Neural progenitor cell (in vitro differentiated cells): Measurements from ENCODE around the gene PAX5. TPM values are rescaled to one million over a fixed set of nuclear protein-coding genes. Genes with fewer than 3 reads are reported as not detected.

Experiments
- DNase-seq: peaks from one replicate; pipeline ENCODE4 v3.0.0-alpha.2; 2016; ENCODE audit warnings: low spot score
- H2AFZ ChIP-seq: fragments of 200-600 bp; sonication (generic); replicated peaks from 2 replicates; pipeline ENCODE4 v1.6.1; 2016; ENCODE audit warnings: antibody characterized with exemption
- H3F3A ChIP-seq: fragments of 200-600 bp; sonication (generic); 2 replicates; pipeline ENCODE4 v1.6.1; 2016; ENCODE audit warnings: antibody characterized with exemption, low read depth
- H3K27ac ChIP-seq: fragments of 200-600 bp; sonication (generic); 2 replicates; pipeline ENCODE4 v1.5.1; 2016; ENCODE audit warnings: mild to moderate bottlenecking
- H3K27me3 ChIP-seq: fragments of 200-600 bp; sonication (generic); 2 replicates; pipeline ENCODE4 v1.6.1; 2016; ENCODE audit warnings: mild to moderate bottlenecking, moderate library complexity
- H3K36me3 ChIP-seq: fragments of 200-600 bp; sonication (generic); 2 replicates; pipeline ENCODE4 v1.5.1; 2016
- H3K4me1 ChIP-seq: fragments of 200-600 bp; sonication (generic); 2 replicates; pipeline ENCODE4 v1.6.1; 2016; ENCODE audit warnings: mixed run types
- H3K4me2 ChIP-seq: fragments of 200-600 bp; sonication (generic); 2 replicates; pipeline ENCODE4 v1.6.1; 2016
- H3K4me3 ChIP-seq: fragments of 200-600 bp; sonication (generic); 2 replicates; pipeline ENCODE4 v1.5.1; 2016
- H3K79me2 ChIP-seq: fragments of 200-600 bp; sonication (generic); 2 replicates; pipeline ENCODE4 v1.6.1; 2016; ENCODE audit warnings: low read depth
- H3K9ac ChIP-seq: fragments of 200-600 bp; sonication (generic); 2 replicates; pipeline ENCODE4 v1.6.1; 2016
- H3K9me3 ChIP-seq: fragments of 200-600 bp; sonication (generic); 2 replicates; pipeline ENCODE4 v1.5.1; 2016; ENCODE audit warnings: low read depth
- H4K20me1 ChIP-seq: fragments of 200-600 bp; sonication (generic); 2 replicates; pipeline ENCODE4 v1.6.1; 2016; ENCODE audit warnings: low read depth
- H3K27ac Mint-ChIP-seq: 3 replicates; pipeline ENCODE4 v1.8.0; 2021; ENCODE audit warnings: mixed read lengths
- H3K27me3 Mint-ChIP-seq: 2 replicates; pipeline ENCODE4 v1.8.0; 2022; ENCODE audit warnings: low read depth, mild to moderate bottlenecking, inconsistent platforms, moderate library complexity, mixed read lengths; ENCODE audit not compliant: insufficient read depth
- H3K36me3 Mint-ChIP-seq: 3 replicates; pipeline ENCODE4 v1.8.0; 2021; ENCODE audit warnings: mixed read lengths
- H3K4me1 Mint-ChIP-seq: 3 replicates; pipeline ENCODE4 v1.8.0; 2021; ENCODE audit warnings: mixed read lengths
- H3K4me3 Mint-ChIP-seq: 3 replicates; pipeline ENCODE4 v1.8.0; 2021; ENCODE audit warnings: mild to moderate bottlenecking, moderate library complexity, mixed read lengths
- H3K9me3 Mint-ChIP-seq: 3 replicates; pipeline ENCODE4 v1.8.0; 2020; ENCODE audit warnings: mixed read lengths
- CTCF ChIP-seq: fragments of 200-600 bp; sonication (generic); IDR thresholded peaks from 2 replicates; pipeline ENCODE4 v1.5.1; 2017; ENCODE audit warnings: antibody characterized with exemption, mild to moderate bottlenecking
- EZH2 ChIP-seq: fragments of 200-600 bp; sonication (generic); IDR thresholded peaks from 2 replicates; pipeline ENCODE4 v1.6.1; 2017; ENCODE audit warnings: antibody characterized with exemption, mild to moderate bottlenecking, moderate library complexity
- EZH2phosphoT487 ChIP-seq: fragments of 200-600 bp; sonication (generic); IDR thresholded peaks from 2 replicates; pipeline ENCODE4 v1.6.1; 2017; ENCODE audit warnings: antibody characterized with exemption
- total RNA-seq: library from RNA; depleted of rRNA; stranded (reverse); fragments of >200 nt; gene quantifications from 2 replicates; pipeline ENCODE4 v1.2.3, GENCODE V29; 2015; ENCODE audit warnings: low replicate concordance

Gene PAX5
- total RNA-seq, 1 donor from 2014 or later = not detected

DNA sequence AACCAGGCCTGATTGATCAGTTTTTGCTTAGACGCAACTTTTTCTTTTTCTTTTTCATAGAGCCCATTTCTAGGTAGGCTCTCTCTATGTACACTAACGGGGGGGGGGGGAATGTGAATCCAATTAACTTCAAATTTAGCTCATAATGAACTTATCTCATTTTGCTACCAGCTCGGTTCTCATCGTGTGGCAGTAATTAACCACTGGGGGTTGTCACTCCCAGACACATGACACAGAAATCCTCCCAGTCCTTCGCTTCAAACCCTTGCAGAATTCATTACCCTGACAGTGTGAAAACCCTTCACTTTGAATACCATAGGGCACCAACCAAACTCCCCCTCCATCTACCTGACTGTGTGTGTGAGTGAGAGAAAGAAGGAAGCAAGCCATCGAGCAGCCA lies 144.2 kb downstream of the PAX5 start:
- no peak for TF ChIP-seq CTCF
- TF ChIP-seq EZH2 = no peak
- no peak for TF ChIP-seq EZH2phosphoT487
- H2AFZ ChIP-seq = no peak overlapping the region
- H3K27me3 ChIP-seq = no peaks in the 10 kb centered on the region
- no peak overlapping the region for H3K4me3 Mint-ChIP-seq
- no peaks in the 10 kb centered on the region for H3K9me3 Mint-ChIP-seq
- no peaks in the 10 kb centered on the region for H3K36me3 Mint-ChIP-seq
- no peak overlapping the region for H3K27ac Mint-ChIP-seq
- no peak overlapping the region for H3K4me2 ChIP-seq
- no peaks in the 10 kb centered on the region for H3K4me1 Mint-ChIP-seq
- peaks cover 3% of the 10 kb centered on the region for H3K27me3 Mint-ChIP-seq
- no peaks in the 10 kb centered on the region for H4K20me1 ChIP-seq
- no peaks in the 10 kb centered on the region for H3K79me2 ChIP-seq
- no peak overlapping the region for H3K9ac ChIP-seq
- no peaks in the 10 kb centered on the region for H3K9me3 ChIP-seq
- H3K27ac ChIP-seq = no peak overlapping the region
- H3F3A ChIP-seq = peaks cover 3% of the 10 kb centered on the region
- no peak overlapping the region for H3K4me3 ChIP-seq
- no peaks in the 10 kb centered on the region for H3K36me3 ChIP-seq
- no peak for DNase-seq
- peaks cover 8% of the 10 kb centered on the region for H3K4me1 ChIP-seq

- H3K27me3 Mint-ChIP-seq = peaks cover 3% of the 10 kb centered on the region
- no peak overlapping the region for H3K4me2 ChIP-seq
Measured at GRCh38 chr9:36888551-36888950, 145.5 kb downstream of the PAX5 start.

GRCh38 chr9:36884721-36885120 lies 149.3 kb downstream of the PAX5 start:
- Histone ChIP-seq H3K4me3 (no peak overlapping the region), H3K9me3 (no peaks in the 10 kb centered on the region), H3K79me2 (no peaks in the 10 kb centered on the region), H4K20me1 (no peaks in the 10 kb centered on the region), H3K27ac (no peak overlapping the region), H3K27me3 (no peaks in the 10 kb centered on the region), H3K4me1 (peaks cover 6% of the 10 kb centered on the region), H3F3A (no peaks in the 10 kb centered on the region), H3K36me3 (no peaks in the 10 kb centered on the region), H2AFZ (no peak overlapping the region), H3K9ac (no peak overlapping the region), H3K4me2 (no peak overlapping the region)
- Mint-ChIP-seq H3K27me3 (peaks cover 6% of the 10 kb centered on the region), H3K4me3 (no peak overlapping the region), H3K27ac (no peak overlapping the region), H3K36me3 (no peaks in the 10 kb centered on the region), H3K4me1 (peaks cover 9% of the 10 kb centered on the region), H3K9me3 (no peaks in the 10 kb centered on the region)
- TF ChIP-seq EZH2 (no peak), CTCF (no peak), EZH2phosphoT487 (no peak)
- no peak for DNase-seq

More at GRCh38 chr9:36888551-36888950, 145.5 kb downstream of the PAX5 start:
- DNase-seq = no peak
- H3F3A ChIP-seq = peaks cover 3% of the 10 kb centered on the region
- no peaks in the 10 kb centered on the region for H4K20me1 ChIP-seq
- peaks cover 8% of the 10 kb centered on the region for H3K4me1 ChIP-seq
- no peak overlapping the region for H3K27ac Mint-ChIP-seq
- no peaks in the 10 kb centered on the region for H3K36me3 ChIP-seq
- H3K9me3 ChIP-seq = no peaks in the 10 kb centered on the region
- H3K4me1 Mint-ChIP-seq = no peaks in the 10 kb centered on the region
- no peak overlapping the region for H3K4me3 ChIP-seq
- no peak overlapping the region for H2AFZ ChIP-seq
- H3K9me3 Mint-ChIP-seq = no peaks in the 10 kb centered on the region
- H3K4me3 Mint-ChIP-seq = no peak overlapping the region
- no peaks in the 10 kb centered on the region for H3K27me3 ChIP-seq
- no peaks in the 10 kb centered on the region for H3K36me3 Mint-ChIP-seq
- H3K27ac ChIP-seq = no peak overlapping the region
- H3K79me2 ChIP-seq = no peaks in the 10 kb centered on the region
- TF ChIP-seq EZH2phosphoT487 = no peak
- no peak for TF ChIP-seq EZH2
- H3K9ac ChIP-seq = no peak overlapping the region

DNA sequence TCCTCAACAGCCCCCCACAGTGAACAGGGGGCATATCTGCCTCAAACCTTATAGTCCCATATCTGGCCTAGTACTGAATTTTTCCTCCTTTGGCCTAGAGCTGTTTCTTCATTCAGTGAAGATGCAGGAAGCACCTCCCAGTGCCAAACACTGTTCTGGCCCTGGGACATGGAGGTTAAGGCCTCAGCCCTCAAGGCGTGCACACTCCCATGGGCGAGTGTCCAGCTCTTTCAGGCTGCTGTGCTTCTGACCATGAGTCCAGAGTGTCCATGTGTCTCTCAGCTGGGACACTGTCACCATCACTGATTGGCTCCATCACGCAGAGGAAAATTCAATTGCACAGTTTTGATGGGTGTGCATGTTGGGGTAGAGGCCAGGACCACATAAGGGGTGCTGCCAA lies 151.5 kb downstream of the PAX5 start:
- peaks cover 6% of the 10 kb centered on the region for H3K27me3 Mint-ChIP-seq
- Histone ChIP-seq H2AFZ (no peak overlapping the region), H3K4me1 (peaks cover 6% of the 10 kb centered on the region), H3K36me3 (no peaks in the 10 kb centered on the region), H3K27ac (no peak overlapping the region), H3K4me3 (no peak overlapping the region), H3K9ac (no peak overlapping the region), H3K79me2 (no peaks in the 10 kb centered on the region), H3K27me3 (no peaks in the 10 kb centered on the region), H3K4me2 (no peak overlapping the region), H3F3A (no peaks in the 10 kb centered on the region), H4K20me1 (no peaks in the 10 kb centered on the region), H3K9me3 (no peaks in the 10 kb centered on the region)
- TF ChIP-seq CTCF (no peak), EZH2phosphoT487 (no peak), EZH2 (no peak)
- no peak overlapping the region for H3K27ac Mint-ChIP-seq
- peaks cover 9% of the 10 kb centered on the region for H3K4me1 Mint-ChIP-seq
- no peak overlapping the region for H3K4me3 Mint-ChIP-seq
- DNase-seq = no peak
- H3K9me3 Mint-ChIP-seq = no peaks in the 10 kb centered on the region
- H3K36me3 Mint-ChIP-seq = no peaks in the 10 kb centered on the region
